ENCODE measurements around the gene GSK3B. TPM values are rescaled to one million over a fixed set of nuclear protein-coding genes. Genes with fewer than 3 reads are reported as not detected.

GSK3B gene
- total and polyA plus RNA-seq, 10 of the 15 experiments (the other 5 are each of a cell fraction or from before 2014, with no cell fraction given), result 8.5 to 49.8 (median 25.5) TPM

DNA sequence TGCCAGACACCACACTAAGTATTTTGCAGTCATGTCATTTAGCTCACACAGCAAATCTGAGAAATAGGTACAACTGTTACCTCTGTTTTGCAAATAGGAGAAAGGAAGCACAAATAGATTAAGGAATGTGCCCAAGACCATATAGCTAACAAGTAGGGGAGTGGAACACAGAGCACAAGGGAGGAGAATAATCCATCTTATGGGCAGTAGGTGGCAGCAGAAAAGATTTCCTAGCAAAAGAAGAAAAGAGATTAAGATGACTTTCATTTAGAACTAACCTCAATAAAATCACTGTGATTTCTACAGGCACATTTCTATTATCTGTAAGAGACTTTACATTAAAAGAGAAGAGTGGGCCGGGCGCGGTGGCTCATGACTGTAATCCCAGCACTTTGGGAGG lies 263.2 kb downstream of the GSK3B start:
- Histone ChIP-seq H3K9me3 (replicated peaks; ENCODE audit: control insufficient read depth, insufficient read depth, low read length) (no peaks in the 10 kb centered on the region), H3K4me1 (ENCODE audit: control insufficient read depth, insufficient read depth, low read length) (no peaks in the 10 kb centered on the region), H3K79me2 (ENCODE audit: control insufficient read depth, insufficient read depth, low read length) (no peaks in the 10 kb centered on the region), H2AFZ (ENCODE audit: control insufficient read depth, low read depth, low read length) (no peak overlapping the region), H3K9ac (ENCODE audit: control insufficient read depth, insufficient read depth, low read length) (no peak overlapping the region), H3K27ac (ENCODE audit: control insufficient read depth, insufficient read depth) (no peak overlapping the region), H3K27me3 (replicated peaks in 1 of 2; ENCODE audit: control insufficient read depth in 2 of 2, insufficient read depth in 2 of 2, low read length in 1 of 2) (no peaks in the 10 kb centered on the region), H4K20me1 (ENCODE audit: control insufficient read depth, insufficient read depth) (no peaks in the 10 kb centered on the region), H3K36me3 (ENCODE audit: control insufficient read depth in 2 of 2, insufficient read depth in 2 of 2, low read length in 1 of 2) (peaks cover 0 to 3% of the 10 kb centered on the region in 2 experiments; a peak in 1 of 4 replicates), H3K4me2 (ENCODE audit: control insufficient read depth, insufficient read depth) (no peak overlapping the region), H3K4me3 (no peak overlapping the region)
- CTCF ChIA-PET, result interaction anchor here (0.7 to 3.1 kb wide), 10 partner anchors 8 to 587 kb away, joined by 3 to 15 read pairs (median 5); no protein-coding TSS in a partner anchor
- ATAC-seq, result 0 out of 3 replicates have a peak, but pooled peaks have one; percentile 44
- TF ChIP-seq ZNF207 (IDR thresholded peaks at IDR 0.05; ENCODE audit: borderline replicate concordance), result no peak
- 0 out of 2 replicates have a peak, but pooled peaks have one; percentile 1 for TF ChIP-seq RAD21 (IDR thresholded peaks at IDR 0.05; ENCODE audit: insufficient read depth, low read depth, low read length)
- peak in 1 of 3 experiments; percentile 24; a peak in 2 of 6 replicates for TF ChIP-seq CTCF (IDR thresholded peaks at IDR 0.05 in 2 of 3, conservative IDR thresholded peaks at IDR 0.05 in 1 of 3; ENCODE audit: control insufficient read depth in 2 of 3, extremely low read depth in 1 of 3, insufficient read depth in 1 of 3, low read depth in 3 of 3, low read length in 3 of 3)
- no TSS peak for BruUV-seq (replicated peaks)
- 97% methylated on average over 3 of the region's 3 CpGs for WGBS (ENCODE audit: insufficient coverage, insufficient replicate concordance, low lambda C conversion rate, missing lambda C conversion rate)
- intact Hi-C loops (cut with micrococcal nuclease; ENCODE audit: unreplicated experiment), result no loop called here
- SMC1A ChIA-PET (ENCODE audit: uncharacterized antibody, unreplicated experiment), result interaction anchor here (0.9 to 2.0 kb wide), 5 partner anchors 8 to 295 kb away, joined by 3 to 6 read pairs (median 4); no protein-coding TSS in a partner anchor
- POLR2A ChIA-PET, result interaction anchor here (1.4 kb wide), 1 partner anchor 23 kb away, joined by 3 read pairs; no protein-coding TSS in a partner anchor
- FAIRE-seq, result no peak
- no peak for DNase-seq (ENCODE audit: low read depth, low spot score)
- in situ Hi-C loops (cut with MboI), result no loop called here
- RAD21 ChIA-PET (ENCODE audit: unreplicated experiment), result interaction anchor here (1.4 to 1.6 kb wide), 2 partner anchors 10 to 586 kb away, joined by 4 read pairs; no protein-coding TSS in a partner anchor
